DOHH2 (cell line): ENCODE data around the gene ADK.

ENCODE experiments used
- EZH2phosphoT487 ChIP-seq: fragments of 200-600 bp; sonication (generic); IDR thresholded peaks from 2 replicates; pipeline ENCODE4 v1.6.1; 2017; ENCODE audit warnings: borderline replicate concordance, mild to moderate bottlenecking, antibody characterized with exemption, low read length, moderate library complexity, mixed read lengths
- TF ChIP-seq, protein P1 (sequence below): fragments of 200-600 bp; sonication (generic); IDR thresholded peaks from one replicate; pipeline ENCODE4 v1.5.1; 2014; ENCODE audit warnings: antibody characterized with exemption, mild to moderate bottlenecking, low read depth, low read length; ENCODE audit not compliant: poor library complexity, severe bottlenecking

DNA sequence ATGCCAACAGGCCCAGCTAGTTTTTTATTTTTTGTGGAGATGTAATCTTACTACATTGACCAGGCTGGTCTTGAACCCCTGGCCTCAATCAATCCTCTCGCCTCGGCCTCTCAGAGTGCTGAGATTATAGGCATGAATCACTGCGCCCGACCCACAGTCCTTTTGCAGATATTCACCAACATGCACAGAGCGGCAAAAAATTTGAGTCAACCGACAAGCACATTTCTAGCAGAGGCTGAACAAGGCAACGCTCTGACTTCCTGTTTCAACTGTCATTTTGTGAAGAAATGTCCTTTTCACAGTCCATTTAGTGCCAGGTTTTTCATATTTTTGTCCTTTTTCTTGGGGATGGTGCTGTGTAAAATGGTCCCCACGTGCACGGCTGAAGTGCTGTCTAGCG lies 604.3 kb downstream of the ADK start:
- TF ChIP-seq, protein P1, sequence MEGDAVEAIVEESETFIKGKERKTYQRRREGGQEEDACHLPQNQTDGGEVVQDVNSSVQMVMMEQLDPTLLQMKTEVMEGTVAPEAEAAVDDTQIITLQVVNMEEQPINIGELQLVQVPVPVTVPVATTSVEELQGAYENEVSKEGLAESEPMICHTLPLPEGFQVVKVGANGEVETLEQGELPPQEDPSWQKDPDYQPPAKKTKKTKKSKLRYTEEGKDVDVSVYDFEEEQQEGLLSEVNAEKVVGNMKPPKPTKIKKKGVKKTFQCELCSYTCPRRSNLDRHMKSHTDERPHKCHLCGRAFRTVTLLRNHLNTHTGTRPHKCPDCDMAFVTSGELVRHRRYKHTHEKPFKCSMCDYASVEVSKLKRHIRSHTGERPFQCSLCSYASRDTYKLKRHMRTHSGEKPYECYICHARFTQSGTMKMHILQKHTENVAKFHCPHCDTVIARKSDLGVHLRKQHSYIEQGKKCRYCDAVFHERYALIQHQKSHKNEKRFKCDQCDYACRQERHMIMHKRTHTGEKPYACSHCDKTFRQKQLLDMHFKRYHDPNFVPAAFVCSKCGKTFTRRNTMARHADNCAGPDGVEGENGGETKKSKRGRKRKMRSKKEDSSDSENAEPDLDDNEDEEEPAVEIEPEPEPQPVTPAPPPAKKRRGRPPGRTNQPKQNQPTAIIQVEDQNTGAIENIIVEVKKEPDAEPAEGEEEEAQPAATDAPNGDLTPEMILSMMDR: no peak
- TF ChIP-seq EZH2phosphoT487: no peak
